ENCODE results near the gene TRAM2.

The TRAM2 gene

DNA sequence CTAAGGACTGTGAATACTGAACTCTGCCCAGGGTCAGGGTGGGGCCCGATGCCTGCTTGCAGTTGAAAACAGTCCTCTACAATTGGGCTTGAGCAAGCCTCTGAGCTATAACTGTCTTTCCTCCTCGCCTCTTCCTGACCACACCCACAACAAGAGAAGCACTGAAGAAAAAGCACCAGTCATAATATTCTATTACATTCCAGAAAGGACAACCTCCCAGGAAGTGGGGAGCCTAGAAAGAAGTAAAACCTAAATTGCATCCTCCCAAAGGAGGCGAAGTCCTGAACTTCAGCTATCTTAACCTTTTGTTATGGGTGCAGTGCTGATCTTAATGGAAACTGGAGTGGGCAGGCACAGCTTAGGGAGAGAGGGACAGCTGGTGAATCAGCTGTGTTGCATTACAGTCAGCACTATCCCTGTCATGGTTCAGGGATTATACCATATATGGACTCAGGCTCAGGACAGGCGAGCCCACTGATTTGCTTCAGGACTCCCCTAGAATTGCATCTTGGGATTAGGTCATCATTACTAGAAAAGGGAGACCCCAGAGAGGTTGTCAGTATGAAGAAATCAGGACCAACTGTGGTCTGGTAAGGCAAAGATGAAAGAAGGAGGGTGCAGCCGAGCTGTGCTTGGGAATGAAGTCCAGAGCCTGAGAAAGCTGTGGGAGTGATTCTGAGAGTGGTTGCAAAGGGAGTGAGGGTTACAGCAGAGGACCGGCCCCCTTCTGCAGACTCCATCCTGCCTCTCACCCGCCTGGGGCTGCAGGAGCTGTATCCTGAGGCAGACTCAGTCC lies 18.3 kb upstream of the TRAM2 start:
- no peak for DNase-seq (ENCODE audit: low read depth in 1 of 2, low spot score in 1 of 2)

DNA sequence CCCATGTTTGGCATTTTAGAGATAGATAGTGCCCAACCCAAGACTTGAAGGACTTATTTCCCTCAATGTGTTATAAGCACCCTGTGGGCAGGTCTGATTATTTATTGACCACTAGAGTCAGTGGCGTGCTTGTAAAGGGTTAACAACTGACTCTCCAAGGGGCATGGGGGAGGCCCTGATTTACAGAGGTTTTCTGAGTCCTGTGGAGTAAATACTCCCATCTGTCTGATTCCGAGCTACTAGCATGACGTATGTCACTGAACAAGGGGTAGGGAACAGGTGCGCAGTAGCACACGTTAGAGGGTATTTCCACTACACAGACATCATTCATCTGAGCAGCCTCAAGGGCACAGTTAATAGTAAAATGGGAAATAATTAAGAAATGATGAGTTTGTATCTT lies 17.4 kb upstream of the TRAM2 start:
- no peak for DNase-seq (ENCODE audit: low read depth in 1 of 2, low spot score in 1 of 2)

DNA sequence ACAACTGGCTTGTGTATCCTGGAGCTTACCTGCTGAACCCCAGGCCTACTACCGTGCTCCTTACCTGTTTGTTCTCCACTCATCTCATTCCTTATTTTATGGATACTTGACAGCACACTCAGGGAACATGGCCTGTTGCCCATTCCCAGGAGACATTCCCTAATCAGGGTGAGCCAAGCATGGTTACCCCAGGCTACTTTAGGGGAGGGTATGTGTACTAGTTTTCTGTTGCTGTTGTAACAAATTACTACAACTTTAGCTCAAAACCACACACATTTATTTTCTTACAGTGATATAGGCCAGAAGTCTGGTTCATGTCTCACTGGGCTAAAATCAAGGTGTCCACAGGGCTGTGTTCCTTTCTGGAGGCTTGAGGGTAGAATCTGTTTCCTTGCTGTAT lies 15.0 kb upstream of the TRAM2 start:
- no peak for DNase-seq (ENCODE audit: low read depth in 1 of 2, low spot score in 1 of 2)

DNA sequence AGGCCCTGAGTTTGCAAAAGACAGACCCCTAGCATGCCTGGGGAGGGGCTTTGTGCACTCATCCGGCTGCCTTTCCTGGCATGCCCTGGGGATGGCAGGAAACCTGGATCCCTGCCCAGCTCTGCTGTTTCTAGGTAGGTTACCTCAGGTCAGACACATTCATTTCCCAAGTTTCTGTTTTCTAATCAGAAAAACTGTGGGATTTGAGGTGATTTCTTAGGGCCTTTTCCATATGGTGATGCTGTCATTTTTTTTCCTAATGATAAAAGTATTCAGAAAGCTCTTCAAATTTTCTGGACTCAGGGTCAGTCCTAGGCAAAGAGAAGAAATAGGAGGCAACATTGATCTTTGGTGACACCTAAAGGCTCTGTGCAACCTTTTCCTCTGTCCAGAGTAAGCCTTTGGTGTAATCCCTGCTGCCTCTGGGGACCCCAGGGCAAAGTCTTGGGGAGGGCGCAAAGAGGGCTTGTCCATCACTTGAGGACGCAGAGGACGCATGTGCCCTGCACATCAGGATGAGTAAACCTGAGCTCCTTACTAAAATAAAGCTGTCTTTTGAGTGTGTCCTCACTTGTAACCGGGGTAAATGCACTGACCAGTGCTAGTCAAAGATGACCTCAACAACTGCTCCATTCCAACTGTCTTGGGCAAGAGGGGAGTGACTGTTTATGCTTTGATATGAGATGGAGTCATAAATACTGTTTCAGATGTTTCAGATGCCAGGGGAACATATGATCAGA lies 13.5 kb upstream of the TRAM2 start:
- no peak for DNase-seq (ENCODE audit: low read depth in 1 of 2, low spot score in 1 of 2)

DNA sequence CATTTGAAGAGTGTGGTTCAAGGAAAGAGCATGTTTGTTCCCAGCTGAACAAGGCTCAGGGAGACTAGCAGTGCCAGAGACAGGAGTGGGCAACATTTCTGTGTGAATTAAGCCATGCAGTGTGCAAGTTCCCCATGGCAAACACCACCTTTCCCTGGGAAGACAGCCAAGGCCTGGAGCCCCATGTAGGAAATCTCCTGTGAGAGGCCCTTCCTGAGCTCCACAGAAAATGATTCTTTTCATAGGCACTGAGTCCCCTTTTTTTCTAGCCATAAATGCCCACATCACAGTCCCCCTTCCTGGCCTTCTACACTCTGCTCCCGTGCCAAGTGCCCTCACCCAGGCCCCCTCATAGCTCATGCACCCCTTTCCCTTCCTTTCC lies 11.8 kb upstream of the TRAM2 start:
- DNase-seq (ENCODE audit: low read depth in 1 of 2, low spot score in 1 of 2): no peak

DNA sequence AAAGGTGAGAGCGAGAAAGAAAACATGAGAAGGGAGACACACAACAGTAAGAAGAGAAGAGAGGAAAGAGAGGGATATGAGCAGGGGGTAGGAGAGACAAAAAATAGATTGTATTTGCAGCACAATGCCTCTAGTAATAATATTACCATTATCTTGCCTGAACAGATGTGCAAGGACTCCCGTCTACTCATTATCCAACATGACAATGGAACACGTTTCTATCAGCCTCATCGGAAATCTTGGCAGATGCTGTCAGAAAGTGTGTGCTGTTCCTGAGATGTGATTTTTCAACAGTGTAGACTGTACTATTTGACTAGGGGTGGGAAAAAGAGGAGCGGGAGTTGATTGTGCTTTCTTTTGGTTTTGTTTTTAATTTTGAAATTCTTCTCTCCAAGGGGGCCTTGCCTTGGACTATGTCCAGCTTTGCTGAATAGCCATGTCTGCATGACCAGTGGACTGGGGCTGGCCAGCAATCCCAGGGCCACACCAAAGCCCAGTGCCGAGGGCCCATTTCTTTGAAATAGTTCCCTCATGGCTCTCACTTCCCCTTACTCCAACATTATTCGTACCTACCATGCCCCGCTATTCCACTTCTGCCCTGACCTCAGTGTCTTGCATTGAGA lies 11.3 kb upstream of the TRAM2 start:
- DNase-seq (ENCODE audit: low read depth in 1 of 2, low spot score in 1 of 2): no peak

DNA sequence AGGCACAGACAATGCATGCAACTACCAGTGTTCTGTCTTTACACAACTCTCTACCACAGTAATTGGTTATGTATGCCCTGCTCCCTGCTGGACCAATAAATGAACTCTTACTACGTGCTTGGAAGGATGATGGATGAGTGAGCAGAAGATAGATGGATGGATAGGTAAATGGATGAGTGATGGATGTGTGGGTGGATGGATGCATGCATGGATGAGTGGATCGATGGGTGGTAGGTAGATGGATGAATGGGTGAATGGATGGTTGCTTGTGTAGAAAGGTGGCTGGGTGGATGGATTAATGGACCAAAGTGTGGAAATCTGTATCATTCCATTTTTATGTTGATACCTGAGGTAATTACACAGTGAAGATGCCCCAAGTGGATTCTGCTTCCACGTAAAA lies 10.1 kb upstream of the TRAM2 start:
- no peak for DNase-seq (ENCODE audit: low read depth in 1 of 2, low spot score in 1 of 2)

DNA sequence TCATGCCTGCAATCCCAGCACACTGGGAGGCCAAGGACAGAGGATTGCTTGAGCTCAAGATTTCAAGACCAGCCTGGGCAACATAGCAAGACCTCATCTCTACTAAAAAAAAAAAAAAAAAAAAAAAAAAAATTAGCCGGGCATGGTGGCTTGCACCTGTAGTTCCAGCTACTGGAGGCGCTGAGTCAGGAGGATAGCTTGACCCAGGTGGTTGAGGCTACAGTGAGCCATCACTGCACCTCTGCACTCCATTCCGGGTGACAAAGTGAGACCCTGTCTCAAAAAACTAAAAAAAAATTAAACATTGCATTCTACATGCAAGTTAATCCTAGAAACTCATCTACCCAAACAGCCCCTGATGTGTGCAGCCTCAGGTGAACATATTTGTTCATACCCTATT lies 7.3 kb upstream of the TRAM2 start:
- DNase-seq (ENCODE audit: low read depth in 1 of 2, low spot score in 1 of 2): no peak

DNA sequence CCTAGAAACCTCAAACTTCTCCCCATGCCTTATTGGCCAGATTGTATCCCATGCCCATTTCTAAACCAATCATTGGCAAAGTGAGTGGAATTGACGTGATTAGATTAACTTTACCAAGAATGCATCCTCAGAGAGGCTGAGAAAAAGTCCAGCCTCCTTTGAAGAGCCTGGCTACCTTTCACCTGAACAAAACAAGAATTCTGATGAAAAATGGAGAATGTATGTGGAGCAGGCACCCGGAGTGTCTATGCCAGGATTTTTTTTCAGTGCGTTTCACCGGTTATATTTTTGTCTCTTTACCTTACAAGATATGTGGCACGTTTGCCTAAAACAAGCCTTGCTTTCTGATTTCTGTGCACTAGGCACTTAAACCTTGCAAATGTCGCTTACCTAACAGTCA lies 6.1 kb upstream of the TRAM2 start:
- no peak for DNase-seq (ENCODE audit: low read depth in 1 of 2, low spot score in 1 of 2)

DNA sequence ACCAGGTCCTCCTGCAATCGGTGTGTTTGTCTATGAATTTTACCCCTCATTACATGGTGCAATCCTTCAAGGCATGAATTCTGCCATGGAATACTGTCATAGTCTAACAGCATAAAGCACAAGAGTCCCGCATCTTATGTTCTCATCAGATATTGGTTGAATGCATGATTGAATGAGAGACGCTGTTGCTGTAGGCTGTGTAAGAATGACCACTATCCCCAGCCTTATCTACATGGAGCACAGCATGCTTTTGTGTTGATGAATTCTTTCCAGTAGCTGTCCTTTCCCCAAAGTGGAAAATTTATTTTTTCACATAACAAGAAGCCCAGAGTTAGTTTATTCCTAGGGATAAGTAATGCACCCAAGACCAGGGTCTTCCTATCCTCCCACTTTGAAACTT lies 5.6 kb upstream of the TRAM2 start:
- no peak for DNase-seq (ENCODE audit: low read depth in 1 of 2, low spot score in 1 of 2)

DNA sequence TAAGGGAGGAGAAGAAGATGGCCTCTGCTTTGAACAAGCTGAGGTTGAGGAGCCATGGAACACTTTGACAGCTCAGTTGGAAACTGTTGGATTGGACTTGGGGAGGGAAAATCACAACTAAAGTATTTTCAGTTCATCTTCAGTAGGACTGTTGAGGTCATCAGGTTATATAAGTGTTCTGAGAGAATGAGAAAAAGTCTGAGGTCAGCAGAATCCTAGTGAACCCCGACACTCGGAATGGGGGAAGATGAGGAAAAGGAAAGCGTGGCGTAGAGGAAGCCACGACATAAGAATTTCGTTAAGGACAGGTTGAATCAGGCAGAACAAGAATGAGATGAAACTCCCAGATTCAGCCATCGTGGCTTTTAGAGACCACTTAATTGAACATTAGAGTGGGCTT lies 4.0 kb upstream of the TRAM2 start:
- DNase-seq (ENCODE audit: low read depth in 1 of 2, low spot score in 1 of 2): no peak

DNA sequence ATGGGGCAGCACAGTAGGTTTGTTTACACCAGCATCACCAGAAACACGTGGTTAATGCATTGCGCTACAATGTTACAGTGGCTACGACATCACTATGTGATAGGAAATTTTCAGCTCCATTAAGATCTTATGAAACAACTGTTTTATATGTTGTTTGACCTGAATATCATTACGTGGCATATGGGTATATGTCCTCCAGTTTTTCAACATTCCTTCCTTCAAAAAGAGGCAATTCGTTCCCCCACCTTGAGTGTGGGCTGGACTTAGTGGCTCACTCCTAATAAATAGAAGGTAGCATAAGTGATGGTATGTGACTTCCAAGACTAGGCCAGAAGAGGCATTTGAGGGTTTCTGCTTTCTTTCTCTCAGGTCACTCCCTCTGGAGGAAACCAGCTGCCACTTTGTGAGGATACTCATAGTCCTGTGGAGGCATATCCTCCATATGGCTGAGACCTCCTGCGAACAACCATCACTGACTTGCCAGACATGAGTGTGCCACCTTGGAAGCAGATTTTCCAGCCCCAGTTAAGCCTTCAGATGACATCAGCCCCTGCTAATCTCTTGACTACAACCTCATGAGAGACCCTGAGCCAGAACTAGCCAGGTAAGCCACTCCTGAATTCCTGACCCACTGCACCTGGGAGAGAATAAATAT lies 2.3 kb upstream of the TRAM2 start:
- no peak for DNase-seq (ENCODE audit: low read depth in 1 of 2, low spot score in 1 of 2)

DNA sequence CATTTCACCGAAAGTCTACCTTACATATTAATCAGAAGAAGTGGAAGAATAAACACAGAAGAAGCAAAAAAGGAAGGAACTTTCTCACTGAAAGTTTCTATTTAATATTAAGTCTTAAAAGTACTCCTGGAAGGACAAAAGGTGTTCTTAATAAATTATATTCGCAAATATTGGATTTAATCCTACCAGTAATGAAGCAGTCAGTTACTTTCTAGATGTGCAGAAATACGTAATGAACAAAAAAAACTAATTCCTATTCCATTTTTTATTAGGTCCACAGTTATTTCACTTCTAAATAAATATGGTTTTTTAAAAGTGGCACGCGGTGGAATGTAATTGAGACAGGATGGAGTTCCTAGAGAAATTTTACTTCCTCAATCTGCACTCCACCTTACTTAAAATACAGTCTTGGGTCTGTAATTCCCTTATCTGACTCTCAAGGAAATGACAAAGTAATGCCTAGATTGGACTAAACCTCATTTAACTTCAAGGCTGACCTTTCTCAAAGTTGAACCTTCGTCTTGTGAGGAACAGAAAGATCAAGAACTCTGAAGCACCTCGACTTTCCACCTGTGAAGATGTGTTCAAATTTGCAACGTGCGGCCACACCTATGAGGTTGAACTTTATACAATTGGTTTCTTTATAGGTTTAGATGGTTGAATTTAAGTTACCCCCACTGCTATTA lies 1.1 kb upstream of the TRAM2 start:
- DNase-seq (ENCODE audit: low read depth in 1 of 2, low spot score in 1 of 2): no peak

DNA sequence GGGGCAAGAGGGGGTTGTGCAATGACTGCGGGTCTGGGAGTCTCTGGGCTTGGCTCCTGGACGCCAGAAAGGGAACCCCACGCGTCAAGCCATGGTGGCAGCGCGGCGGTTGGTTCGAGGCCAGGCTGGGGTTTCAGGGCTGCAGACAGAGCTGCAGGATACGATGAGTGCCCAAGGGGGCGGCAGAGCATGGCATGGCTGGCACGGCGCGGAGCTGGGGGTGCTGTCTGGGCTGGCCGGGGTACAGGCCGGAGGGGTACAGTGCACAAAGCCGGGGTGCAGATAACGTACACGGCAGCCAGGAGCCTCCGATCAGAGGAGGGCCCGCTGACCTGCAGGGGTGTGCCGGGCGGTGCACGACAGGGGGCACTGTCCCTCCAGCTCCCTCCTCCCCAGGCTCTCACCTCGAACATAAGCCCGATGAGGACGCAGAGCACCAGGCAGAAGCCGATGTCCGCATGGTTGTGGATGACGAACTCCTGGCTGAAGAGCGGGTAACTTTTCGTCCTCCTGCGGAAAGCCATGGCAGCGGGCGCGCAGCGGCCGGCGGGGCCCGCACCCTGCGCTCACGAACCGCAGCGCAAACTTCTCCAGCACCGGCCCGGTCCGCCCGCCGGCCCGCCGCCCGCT lies 353 bp downstream of the TRAM2 start:
- peak; percentile 17 to 39 for DNase-seq (ENCODE audit: low read depth in 1 of 2, low spot score in 1 of 2)

DNA sequence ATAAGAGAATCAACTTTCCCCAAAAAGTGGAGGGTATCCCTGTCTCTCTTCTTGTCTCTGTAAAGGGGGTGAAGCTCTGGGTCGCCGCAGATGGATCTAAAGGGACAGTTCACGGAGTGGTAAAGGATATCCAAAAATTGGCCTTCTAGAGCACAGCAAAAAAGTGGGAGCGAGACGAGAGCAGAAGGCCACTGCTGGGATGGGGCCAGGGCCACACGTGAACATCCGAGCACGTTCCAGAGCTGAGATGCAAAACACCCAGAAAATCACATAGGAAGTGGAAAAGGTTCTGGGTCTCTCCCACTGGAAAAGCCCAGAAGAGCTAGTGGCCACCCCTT lies 837 bp downstream of the TRAM2 start:
- DNase-seq (ENCODE audit: low read depth in 1 of 2, low spot score in 1 of 2): no peak

DNA sequence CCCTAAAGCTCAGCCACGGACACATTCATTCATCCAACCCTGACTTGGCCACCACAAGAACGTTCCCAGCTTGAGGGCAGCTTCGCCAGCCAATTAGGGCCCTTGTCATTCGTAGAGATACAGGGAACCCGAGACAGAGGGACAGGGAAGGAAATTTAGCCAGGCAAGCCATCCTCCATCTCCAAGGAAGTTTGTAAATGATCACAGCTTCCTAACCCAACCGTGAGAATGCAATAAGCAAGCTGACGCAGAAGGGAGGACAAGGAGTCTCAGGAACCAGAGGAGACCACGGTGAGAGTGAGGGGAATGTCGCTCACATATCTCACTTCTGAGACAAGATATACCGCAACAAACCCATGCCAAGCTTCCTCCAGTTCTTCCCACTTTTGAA lies 1.4 kb downstream of the TRAM2 start:
- no peak for DNase-seq (ENCODE audit: low read depth in 1 of 2, low spot score in 1 of 2)

DNA sequence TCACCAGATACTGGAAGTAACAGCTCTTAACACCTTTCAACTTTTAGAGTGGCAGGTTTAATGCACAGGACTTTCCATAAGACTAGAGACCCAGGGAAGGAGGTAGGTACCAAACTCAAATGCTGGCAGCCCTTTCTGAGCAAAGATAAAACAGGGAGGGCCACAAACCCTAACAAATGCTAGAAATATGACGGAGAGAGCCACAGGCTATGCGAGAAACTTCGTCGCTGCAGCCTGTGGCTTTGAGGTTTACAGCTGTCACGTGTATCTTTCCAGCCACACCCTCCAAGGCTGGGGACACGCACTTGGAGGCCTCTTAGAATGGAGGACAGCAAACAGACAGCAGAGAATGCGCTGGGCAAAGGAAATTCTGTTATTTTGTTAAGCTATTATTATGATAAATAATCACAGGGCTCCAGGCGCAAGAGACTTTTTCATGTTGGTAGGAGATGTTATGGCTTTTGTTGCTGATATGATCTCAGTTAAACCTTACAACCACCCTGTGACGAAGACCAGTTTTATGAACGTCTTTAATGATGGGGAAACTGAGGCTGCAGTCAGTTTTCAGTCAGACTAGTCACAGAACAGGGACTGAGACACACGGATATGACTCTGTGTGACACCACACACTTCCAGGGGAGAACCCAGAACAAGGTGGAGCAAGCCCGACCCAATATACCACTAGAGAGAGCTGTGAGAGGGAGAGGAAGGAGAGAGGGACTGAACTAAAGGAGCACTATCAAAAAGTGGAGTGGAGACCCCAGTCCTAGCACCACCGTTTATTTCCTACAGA lies 2.0 kb downstream of the TRAM2 start:
- peak; percentile 12 to 13 for DNase-seq (ENCODE audit: low read depth in 1 of 2, low spot score in 1 of 2)

DNA sequence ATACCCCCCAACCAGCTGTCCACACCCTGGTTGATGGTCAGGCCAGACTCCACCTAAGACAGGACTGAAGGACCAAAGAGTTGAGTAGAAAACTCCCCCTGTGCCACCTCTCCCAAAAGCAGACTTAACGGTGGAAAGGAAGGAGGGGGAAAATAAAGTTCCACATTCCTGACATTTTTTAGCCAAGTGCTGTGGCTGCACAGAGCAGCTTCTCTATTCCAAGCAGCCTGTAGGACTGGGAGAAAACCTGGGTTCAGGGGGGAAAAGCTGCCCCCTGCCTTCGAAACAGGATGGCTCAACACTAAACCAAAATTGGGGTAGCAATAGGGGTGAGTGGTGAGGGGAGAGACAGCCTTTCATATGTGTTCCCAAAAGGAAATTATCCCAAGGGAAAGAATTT lies 3.6 kb downstream of the TRAM2 start:
- no peak for DNase-seq (ENCODE audit: low read depth in 1 of 2, low spot score in 1 of 2)

DNA sequence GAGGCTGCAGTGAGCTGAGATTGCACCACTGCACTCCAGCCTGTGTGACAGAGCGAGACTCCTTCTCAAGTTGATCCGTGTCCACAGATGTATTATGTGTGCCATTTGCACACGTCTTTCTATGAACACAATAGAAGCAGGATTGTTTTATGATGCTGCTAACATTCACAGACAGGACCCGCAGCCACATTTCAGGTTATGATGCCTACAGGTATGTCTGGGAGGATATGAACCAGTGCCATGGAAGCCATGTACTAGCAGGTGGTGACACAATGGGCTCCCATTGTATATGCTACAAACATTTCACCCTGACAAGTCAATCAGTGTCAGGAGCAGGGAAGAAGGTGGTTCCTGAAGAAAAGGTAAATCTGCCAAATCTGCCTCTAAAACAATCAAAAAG lies 4.3 kb downstream of the TRAM2 start:
- no peak for DNase-seq (ENCODE audit: low read depth in 1 of 2, low spot score in 1 of 2)

DNA sequence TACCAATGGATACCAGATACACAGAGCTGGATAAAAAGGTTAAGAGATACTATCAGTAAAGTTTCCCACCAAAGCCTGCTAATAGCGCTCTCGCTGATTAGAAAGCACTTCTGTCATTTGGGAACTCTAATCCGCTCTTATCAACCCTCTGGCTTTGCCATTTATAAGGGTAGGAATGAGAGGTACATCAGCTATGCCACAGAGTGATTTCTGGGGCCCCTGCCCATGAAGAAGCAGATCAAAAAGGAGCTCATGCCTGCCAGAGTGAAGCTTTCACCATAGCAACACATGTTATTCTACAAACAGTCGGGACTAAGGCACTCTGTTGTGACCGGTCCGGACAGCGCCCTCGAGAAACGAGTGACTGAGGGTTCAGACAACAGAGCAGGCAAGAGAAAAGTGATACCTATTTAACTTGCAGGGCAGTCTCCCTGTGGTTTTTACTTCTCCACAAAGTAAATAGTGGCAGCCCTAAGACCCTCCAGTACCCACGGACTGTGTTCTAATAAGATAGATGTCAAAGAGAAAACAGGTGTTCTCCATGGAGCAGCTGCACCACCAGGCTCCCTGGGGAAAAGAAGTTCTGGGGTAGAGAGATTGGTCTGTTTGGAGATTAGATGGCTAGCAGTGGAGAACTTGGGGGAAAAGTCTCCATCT lies 5.6 kb downstream of the TRAM2 start:
- DNase-seq (ENCODE audit: low read depth in 1 of 2, low spot score in 1 of 2): no peak

Data from activated T-helper 1 cell treated with anti-CD3 and anti-CD28 coated beads, Interleukin-2, amount 50 U/mL, for 16 hours (primary cell).